AG09319 (cell line): ENCODE results near the gene DYSF.

Source experiments
- DNase-seq: peaks from one replicate; pipeline ENCODE4 v3.0.0-alpha.2; 2010; ENCODE audit warnings: low read depth; ENCODE audit errors: extremely low read depth
- TF ChIP-seq, protein P1 (sequence below): IDR thresholded peaks from 2 replicates; pipeline ENCODE4 v1.5.1; 2011; ENCODE audit warnings: low read depth, mild to moderate bottlenecking, inconsistent platforms, low read length, moderate library complexity

DYSF gene

GRCh38 chr2:71511776-71512175 lies 58.4 kb downstream of the DYSF start:
- no peak for DNase-seq
- TF ChIP-seq, protein P1, sequence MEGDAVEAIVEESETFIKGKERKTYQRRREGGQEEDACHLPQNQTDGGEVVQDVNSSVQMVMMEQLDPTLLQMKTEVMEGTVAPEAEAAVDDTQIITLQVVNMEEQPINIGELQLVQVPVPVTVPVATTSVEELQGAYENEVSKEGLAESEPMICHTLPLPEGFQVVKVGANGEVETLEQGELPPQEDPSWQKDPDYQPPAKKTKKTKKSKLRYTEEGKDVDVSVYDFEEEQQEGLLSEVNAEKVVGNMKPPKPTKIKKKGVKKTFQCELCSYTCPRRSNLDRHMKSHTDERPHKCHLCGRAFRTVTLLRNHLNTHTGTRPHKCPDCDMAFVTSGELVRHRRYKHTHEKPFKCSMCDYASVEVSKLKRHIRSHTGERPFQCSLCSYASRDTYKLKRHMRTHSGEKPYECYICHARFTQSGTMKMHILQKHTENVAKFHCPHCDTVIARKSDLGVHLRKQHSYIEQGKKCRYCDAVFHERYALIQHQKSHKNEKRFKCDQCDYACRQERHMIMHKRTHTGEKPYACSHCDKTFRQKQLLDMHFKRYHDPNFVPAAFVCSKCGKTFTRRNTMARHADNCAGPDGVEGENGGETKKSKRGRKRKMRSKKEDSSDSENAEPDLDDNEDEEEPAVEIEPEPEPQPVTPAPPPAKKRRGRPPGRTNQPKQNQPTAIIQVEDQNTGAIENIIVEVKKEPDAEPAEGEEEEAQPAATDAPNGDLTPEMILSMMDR: no peak

- TF ChIP-seq, protein P1: no peak
These were observed 59.0 kb downstream of the DYSF start for GRCh38 chr2:71512386-71512785.

GRCh38 chr2:71513096-71513495 lies 59.7 kb downstream of the DYSF start:
- no peak for DNase-seq
- TF ChIP-seq, protein P1: no peak

More at GRCh38 chr2:71512386-71512785, 59.0 kb downstream of the DYSF start:
- DNase-seq: no peak

DNA sequence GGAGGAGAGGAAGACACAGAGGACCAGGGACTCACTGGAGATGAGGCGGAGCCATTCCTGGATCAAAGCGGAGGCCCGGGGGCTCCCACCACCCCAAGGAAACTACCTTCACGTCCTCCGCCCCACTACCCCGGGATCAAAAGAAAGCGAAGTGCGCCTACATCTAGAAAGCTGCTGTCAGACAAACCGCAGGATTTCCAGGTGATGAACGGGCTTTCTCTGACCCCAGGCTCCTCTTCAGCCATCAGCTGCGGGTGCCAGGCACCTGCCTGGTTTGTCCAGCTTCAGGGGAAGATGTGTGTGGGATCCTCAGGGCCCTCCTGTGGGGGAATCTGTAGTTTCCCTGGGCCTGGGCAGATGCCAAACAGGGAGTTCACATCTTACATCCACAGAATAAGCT lies 60.4 kb downstream of the DYSF start:
- TF ChIP-seq, protein P1: no peak
- no peak for DNase-seq

GRCh38 chr2:71516253-71516888 lies 63.0 kb downstream of the DYSF start:
- no peak for DNase-seq
- TF ChIP-seq, protein P1: no peak

GRCh38 chr2:71517851-71518250 lies 64.5 kb downstream of the DYSF start:
- DNase-seq: no peak
- TF ChIP-seq, protein P1: no peak

DNA sequence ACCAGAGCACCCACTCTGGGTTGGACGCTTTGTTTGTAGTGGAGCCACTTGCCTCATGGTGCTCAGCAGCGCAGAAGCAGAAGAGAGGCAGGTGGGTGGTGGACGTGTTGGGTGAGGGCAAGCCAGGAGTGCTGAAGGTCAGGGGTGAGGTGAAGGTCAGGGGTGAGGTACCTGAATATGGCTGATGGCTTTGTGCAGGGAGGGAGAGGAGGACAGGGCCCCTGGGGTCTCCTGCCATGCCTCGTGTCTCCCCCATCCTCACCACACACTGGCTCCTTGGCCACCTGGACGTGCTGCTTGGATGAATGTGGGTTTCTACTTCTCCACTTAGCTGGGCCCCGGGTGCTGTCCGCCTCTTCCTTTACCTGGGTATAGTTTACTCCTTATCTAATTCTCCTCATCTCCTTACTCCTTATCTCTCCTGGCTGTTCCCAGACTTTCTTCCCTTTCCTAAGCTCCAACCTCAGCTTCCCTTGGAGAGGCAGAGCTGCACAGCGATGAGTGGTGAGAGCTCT lies 68.1 kb downstream of the DYSF start:
- TF ChIP-seq, protein P1: no peak
- no peak for DNase-seq
